WI38 (cell line): ENCODE results near the gene IFI16.

ENCODE experiments used
- H3K4me3 ChIP-seq: 2 replicates; pipeline ENCODE4 v1.5.1; 2011; ENCODE audit warnings: low read depth, mild to moderate bottlenecking, control low read depth, low read length
- CTCF ChIP-seq: IDR thresholded peaks from 2 replicates; pipeline ENCODE4 v1.5.1; 2012; ENCODE audit warnings: low read depth, mild to moderate bottlenecking, control low read depth, low read length

The IFI16 gene

DNA sequence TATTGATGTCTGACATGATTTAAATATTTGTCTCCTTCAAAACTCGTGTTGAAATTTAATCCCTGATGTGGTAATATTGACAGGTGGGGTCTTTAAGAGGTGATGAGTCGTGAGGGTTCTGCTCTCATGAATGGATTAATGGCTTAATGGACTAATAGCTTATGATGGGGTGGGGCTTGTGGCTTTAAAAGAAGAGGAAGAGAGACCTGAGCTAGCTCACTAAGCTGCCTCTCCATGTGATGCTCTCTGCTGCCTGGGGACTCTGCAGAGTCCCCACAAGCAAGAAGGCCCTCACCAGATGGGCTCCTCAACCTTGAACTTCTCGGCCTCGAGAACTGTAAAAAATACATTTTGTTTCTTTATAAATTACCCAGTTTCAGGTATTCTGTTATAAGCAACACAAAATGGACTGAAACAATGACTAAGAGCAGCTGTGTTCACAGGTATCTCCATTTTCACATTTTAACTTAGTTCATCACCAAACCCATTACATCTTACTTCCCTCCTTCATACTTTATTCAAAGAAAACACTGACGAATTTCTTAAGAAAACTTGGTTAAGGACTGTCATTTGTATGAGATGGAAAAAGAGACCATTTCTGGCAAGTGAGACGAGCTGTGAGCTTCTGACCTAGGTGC is 79.0 kb downstream of the IFI16 start:
- no peak overlapping the region for H3K4me3 ChIP-seq
- no peak for TF ChIP-seq CTCF

GRCh38 chr1:159089184-159089791 is 79.6 kb downstream of the IFI16 start:
- no peak overlapping the region for H3K4me3 ChIP-seq
- peak; percentile 49 for TF ChIP-seq CTCF

GRCh38 chr1:159090286-159091179 is 80.8 kb downstream of the IFI16 start:
- no peak for TF ChIP-seq CTCF
- no peak overlapping the region for H3K4me3 ChIP-seq

- no peak overlapping the region for H3K4me3 ChIP-seq
- no peak for TF ChIP-seq CTCF
Measured at GRCh38 chr1:159091180-159091560, 81.5 kb downstream of the IFI16 start.

GRCh38 chr1:159091607-159092031 is 81.9 kb downstream of the IFI16 start:
- no peak overlapping the region for H3K4me3 ChIP-seq

GRCh38 chr1:159092036-159092760 is 82.5 kb downstream of the IFI16 start:
- no peak for TF ChIP-seq CTCF
- no peak overlapping the region for H3K4me3 ChIP-seq

More at GRCh38 chr1:159091607-159092031, 81.9 kb downstream of the IFI16 start:
- TF ChIP-seq CTCF: no peak
